NCI-H146 (cell line): ENCODE data around the gene TMEM181.
A peak's percentile ranks its signal among the peaks of the same experiment; 100 is the strongest.

Experiments used
- DNase-seq: peaks from one replicate; lab custom pipeline; 2025; lab: John Stamatoyannopoulos, UW

TMEM181 gene

GRCh38 chr6:158561938-158562337 lies 2.0 kb downstream of the TMEM181 start:
- no peak for DNase-seq

- DNase-seq: no peak
These were observed 4.6 kb downstream of the TMEM181 start for GRCh38 chr6:158564243-158565121.

DNA sequence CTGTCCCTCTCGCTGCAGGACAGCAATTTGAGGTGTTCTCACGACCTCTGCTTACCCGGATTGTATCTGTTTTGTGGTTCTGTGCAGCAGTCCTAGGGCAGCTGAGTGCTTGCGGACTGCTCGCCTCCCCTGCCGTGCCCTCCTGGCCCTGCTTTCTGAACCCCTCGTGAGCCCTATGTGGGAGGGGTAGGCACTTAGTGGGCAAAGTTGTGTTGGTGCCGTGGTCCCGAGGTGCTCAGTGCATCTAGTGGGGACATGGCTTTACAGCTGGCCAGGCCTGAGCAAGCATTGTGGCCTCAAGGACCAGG lies 5.2 kb downstream of the TMEM181 start:
- DNase-seq: no peak

GRCh38 chr6:158565482-158566040 lies 5.7 kb downstream of the TMEM181 start:
- DNase-seq: no peak

- DNase-seq: no peak
These were observed 6.4 kb downstream of the TMEM181 start for GRCh38 chr6:158566207-158566818.

DNA sequence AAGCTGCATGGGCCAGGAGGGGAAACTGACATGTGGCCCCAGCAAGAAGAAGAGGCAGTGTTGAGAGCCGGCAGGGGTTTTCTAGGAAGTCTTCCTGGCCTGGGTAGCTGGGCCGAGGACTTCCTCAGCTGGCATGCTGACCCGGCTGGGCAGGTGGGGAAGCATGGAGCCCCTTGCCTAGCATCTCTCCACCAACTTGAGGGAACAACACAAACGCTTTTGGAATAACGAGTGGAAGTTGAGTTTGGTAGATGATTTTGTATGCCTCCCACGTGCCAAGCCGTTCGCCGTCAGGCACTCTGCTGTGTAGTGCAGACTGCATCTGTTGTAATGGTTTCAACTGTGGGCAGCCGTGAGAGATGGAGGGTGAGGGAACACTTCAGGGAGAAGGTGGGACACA lies 7.3 kb downstream of the TMEM181 start:
- no peak for DNase-seq

- DNase-seq: no peak
These were observed 8.0 kb downstream of the TMEM181 start for GRCh38 chr6:158567871-158568401.

DNA sequence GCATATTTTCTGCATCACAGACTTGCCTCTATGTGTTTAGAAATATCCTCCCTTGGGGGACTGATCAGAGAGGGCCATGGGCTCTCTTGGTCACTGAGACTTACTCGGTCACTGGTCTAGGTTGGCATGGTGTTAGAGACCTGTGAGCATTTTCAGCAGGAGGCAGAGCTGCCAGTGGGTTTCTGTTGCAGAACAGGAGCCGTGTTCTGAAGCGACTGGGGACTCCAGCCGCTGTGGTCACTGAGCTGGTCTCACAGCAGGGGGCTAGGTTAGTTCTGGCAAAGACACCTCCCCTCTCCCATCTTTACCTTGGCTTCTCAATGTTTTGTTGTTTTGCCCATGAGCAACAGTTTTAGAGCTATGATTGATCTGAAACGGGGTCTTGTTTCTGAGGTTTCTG lies 8.7 kb downstream of the TMEM181 start:
- DNase-seq: no peak

DNA sequence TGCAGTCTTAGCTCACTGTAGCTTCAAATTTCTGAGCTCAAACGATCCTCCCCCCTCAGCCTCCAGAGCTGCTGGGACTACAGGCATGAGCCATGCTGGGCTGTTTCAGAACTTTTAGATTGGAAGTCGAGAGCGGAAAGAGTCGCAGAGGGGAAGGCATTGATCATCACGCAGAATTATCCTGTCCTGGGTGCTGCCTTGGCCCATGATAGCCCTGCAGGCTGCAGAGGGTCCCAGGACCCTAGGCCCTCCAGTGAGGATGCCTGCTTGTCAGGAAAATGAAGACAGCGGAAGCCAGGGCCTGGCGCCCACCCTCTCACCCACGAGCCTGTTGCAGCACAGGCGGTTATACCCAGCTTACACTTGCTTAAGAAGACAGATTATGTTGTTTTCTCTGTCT lies 9.1 kb downstream of the TMEM181 start:
- no peak for DNase-seq

- DNase-seq: peak; percentile 43
These were observed 10.7 kb downstream of the TMEM181 start for GRCh38 chr6:158570681-158570962.

DNA sequence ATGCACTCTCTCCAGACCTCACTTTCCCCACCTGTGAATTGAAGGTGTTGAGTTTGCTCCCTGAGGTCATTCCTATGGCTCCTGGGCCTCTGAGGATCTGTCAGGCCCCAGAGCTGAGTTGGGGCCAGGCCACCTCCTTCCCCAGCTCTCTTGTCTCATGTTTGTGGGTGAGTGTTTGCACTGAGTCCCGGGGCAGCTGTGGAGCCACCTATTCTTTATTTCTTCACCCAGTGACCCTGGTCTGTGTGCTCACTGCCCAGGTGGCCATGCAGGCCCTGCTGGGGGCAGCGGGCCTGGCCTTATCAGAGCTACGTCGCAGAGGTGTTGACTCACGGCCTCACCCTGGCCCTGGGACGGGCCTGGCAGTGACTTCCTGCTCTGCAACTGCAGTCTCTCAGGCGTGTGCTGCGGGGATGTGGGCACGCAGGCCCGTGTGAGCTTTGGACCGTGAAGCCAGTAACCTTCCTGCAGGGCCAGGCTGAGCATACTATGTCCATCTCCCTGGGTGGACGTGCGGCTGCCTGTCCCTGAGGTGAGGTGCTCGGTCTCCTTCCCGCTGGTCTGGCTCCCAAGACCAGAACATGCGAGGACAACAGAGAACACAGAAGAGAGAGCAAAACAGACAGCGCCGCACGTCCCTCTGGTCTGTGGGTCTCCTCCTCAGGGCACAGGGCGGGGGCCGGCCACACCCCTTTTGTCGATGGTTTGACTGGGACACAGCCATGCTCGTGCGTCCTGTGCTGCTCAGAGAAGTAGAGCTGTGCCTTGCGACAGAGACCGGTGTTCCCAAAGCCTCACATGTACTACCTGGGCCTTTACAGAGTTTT lies 12.1 kb downstream of the TMEM181 start:
- DNase-seq: peak; percentile 87

- DNase-seq: no peak
These were observed 13.0 kb downstream of the TMEM181 start for GRCh38 chr6:158572653-158573541.

DNA sequence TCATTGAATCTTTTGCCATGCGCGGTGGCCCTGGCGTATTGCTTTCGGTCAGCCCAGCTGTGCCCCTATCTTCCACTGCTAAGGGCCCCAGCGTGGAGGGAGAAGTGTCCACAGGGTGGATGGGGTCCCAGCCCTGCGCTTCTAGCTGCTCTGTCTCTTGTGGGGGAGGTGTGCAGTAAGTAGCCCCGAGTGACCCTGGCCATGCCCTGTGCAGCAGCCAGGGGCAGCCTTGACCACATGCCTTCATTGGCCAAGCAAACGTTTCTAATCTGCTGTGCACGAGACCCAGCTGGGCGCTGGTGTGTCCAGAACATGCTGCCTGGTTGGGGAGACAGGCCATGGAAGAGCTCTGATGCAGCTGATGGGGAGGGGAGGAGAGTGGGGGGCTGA lies 13.6 kb downstream of the TMEM181 start:
- no peak for DNase-seq

- DNase-seq: no peak
These were observed 14.9 kb downstream of the TMEM181 start for GRCh38 chr6:158574800-158575199.

- DNase-seq: no peak
These were observed 15.7 kb downstream of the TMEM181 start for GRCh38 chr6:158575550-158575949.

DNA sequence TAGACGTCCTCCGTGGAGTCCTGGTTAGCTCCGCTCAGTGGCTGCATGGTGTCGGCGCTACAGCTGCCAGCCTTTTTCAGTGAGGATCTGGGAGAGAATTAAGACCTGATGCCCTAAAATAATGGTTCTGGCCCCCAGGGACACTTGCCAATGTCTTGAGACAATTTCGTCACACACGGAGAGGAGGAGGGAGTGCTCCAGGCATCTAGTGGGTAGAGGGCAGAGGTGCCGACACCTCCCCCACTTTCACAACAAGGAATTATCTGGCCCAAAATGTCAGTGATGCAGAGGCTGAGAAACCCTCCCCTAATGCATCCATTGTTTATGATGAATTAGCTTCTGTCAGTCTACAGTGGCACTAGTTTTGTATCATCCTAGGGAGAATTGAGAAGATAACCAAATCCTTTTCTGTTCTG lies 24.4 kb downstream of the TMEM181 start:
- no peak for DNase-seq

GRCh38 chr6:158586652-158587051 lies 26.8 kb downstream of the TMEM181 start:
- no peak for DNase-seq

DNA sequence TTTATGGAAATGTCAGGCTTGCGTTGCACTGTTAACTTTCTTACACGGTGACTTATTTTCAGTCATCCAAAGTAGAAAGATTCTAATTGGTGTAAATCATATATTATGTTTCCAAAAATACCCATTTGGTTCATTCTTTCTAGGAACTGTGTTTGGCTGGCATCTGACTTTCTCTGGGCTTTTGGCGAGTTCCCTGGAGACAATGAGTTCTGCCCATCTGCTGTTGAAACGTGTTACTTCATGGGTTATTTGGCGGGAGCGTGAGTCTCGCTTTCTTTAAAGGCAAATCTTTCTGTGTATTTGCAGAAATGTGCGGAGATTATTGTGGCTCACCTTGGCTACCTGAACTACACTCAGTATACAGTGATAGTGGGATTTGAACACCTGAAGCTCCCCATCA lies 29.5 kb downstream of the TMEM181 start:
- DNase-seq: no peak

DNA sequence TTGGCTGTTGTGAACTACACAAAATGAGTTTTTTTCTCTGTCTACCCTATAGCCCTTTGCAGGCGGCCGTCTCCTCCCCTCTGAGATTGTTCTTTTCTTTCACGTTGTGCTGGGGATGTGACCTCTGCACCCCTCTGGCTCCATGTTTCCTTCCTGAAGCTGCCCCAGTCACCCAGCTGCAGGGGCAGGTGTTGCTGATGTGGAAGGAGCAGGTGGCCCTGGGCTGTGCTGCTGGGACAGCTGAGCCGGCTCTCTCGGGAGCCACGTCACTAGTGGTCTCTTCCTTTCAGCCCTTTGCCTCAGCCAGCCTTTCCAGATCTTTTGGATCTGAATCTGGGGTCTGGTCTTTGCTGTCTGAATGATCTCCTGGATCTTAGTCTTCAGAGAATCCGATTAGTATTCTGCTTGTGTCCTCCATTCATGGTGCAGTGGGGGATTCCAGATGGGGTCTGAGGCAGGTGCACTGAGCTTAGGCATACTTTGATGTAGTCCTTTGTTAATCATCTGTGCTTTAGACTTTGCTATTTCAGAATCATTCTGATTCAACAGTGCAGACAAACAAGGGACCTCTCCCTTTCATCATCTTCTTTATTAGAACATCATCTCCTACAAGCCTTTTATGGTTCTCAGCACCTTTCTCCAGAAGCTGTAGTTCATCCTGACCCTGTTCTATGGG lies 31.4 kb downstream of the TMEM181 start:
- peak; percentile 39 for DNase-seq

DNA sequence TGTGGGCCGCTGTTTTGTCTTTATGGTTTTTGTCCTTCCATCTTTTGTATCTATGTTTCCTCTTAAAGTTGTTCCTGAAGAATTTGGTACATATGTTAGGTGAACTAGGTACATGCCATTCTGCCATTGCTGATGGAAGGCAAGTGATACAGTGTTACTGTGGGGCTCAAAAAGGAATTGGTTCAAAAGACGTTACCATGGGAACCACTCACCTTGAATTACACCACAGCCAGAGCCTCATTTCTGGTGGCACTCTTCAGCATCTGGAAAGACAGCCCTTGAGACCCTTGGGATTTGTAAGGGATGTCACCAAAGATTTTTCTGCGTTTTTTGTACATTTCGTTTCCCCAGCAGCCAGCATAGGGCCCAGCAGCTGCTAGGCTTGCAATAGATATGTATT lies 31.9 kb downstream of the TMEM181 start:
- no peak for DNase-seq

- peak; percentile 28 for DNase-seq
These were observed 33.8 kb downstream of the TMEM181 start for GRCh38 chr6:158593670-158594069.
